H1 (cell line): ENCODE measurements around the gene PTX3. TPM values are rescaled to one million over a fixed set of nuclear protein-coding genes. Genes with fewer than 3 reads are reported as not detected.

ENCODE experiments used
- polyA plus RNA-seq, 7 experiments: library from polyadenylated mRNA; depleted of rRNA in 3 of 7; stranded (reverse) in 5 of 7; unstranded in 2 of 7; fragments of >200 nt in 5 of 7; fragments of 200-250 nt in 2 of 7; gene quantifications; 1 replicate in 5 of 7; 2 replicates in 1 of 7; 4 replicates in 1 of 7; pipeline versions ENCODE4 v1.2.1 to v1.2.3, GENCODE V29; 2011 to 2013; ENCODE audit warnings: missing spikeins in 2 of 7, mixed read lengths in 2 of 7
- total RNA-seq: library from RNA; stranded (reverse); fragmentation: NEBNext Ultra II Directional; extraction: Animal tissue kit (Norgen Biotek cat#: 25700); gene quantifications from 2 replicates; pipeline ENCODE4 v1.2.1, GENCODE V29; 2021
- TF ChIP-seq, protein P1 (sequence below): fragments of 300-600 bp; sonication (generic); IDR thresholded peaks from 2 replicates; pipeline ENCODE4 v1.7.1; 2012; ENCODE audit warnings: low read length, moderate library complexity, mild to moderate bottlenecking, inconsistent platforms; ENCODE audit not compliant: insufficient replicate concordance

The PTX3 gene
- total and polyA plus RNA-seq, 2 of the 8 experiments (the other 6 are each of a cell fraction or from before 2014, with no cell fraction given), result 1.2 to 1.7 TPM

- TF ChIP-seq, protein P1, sequence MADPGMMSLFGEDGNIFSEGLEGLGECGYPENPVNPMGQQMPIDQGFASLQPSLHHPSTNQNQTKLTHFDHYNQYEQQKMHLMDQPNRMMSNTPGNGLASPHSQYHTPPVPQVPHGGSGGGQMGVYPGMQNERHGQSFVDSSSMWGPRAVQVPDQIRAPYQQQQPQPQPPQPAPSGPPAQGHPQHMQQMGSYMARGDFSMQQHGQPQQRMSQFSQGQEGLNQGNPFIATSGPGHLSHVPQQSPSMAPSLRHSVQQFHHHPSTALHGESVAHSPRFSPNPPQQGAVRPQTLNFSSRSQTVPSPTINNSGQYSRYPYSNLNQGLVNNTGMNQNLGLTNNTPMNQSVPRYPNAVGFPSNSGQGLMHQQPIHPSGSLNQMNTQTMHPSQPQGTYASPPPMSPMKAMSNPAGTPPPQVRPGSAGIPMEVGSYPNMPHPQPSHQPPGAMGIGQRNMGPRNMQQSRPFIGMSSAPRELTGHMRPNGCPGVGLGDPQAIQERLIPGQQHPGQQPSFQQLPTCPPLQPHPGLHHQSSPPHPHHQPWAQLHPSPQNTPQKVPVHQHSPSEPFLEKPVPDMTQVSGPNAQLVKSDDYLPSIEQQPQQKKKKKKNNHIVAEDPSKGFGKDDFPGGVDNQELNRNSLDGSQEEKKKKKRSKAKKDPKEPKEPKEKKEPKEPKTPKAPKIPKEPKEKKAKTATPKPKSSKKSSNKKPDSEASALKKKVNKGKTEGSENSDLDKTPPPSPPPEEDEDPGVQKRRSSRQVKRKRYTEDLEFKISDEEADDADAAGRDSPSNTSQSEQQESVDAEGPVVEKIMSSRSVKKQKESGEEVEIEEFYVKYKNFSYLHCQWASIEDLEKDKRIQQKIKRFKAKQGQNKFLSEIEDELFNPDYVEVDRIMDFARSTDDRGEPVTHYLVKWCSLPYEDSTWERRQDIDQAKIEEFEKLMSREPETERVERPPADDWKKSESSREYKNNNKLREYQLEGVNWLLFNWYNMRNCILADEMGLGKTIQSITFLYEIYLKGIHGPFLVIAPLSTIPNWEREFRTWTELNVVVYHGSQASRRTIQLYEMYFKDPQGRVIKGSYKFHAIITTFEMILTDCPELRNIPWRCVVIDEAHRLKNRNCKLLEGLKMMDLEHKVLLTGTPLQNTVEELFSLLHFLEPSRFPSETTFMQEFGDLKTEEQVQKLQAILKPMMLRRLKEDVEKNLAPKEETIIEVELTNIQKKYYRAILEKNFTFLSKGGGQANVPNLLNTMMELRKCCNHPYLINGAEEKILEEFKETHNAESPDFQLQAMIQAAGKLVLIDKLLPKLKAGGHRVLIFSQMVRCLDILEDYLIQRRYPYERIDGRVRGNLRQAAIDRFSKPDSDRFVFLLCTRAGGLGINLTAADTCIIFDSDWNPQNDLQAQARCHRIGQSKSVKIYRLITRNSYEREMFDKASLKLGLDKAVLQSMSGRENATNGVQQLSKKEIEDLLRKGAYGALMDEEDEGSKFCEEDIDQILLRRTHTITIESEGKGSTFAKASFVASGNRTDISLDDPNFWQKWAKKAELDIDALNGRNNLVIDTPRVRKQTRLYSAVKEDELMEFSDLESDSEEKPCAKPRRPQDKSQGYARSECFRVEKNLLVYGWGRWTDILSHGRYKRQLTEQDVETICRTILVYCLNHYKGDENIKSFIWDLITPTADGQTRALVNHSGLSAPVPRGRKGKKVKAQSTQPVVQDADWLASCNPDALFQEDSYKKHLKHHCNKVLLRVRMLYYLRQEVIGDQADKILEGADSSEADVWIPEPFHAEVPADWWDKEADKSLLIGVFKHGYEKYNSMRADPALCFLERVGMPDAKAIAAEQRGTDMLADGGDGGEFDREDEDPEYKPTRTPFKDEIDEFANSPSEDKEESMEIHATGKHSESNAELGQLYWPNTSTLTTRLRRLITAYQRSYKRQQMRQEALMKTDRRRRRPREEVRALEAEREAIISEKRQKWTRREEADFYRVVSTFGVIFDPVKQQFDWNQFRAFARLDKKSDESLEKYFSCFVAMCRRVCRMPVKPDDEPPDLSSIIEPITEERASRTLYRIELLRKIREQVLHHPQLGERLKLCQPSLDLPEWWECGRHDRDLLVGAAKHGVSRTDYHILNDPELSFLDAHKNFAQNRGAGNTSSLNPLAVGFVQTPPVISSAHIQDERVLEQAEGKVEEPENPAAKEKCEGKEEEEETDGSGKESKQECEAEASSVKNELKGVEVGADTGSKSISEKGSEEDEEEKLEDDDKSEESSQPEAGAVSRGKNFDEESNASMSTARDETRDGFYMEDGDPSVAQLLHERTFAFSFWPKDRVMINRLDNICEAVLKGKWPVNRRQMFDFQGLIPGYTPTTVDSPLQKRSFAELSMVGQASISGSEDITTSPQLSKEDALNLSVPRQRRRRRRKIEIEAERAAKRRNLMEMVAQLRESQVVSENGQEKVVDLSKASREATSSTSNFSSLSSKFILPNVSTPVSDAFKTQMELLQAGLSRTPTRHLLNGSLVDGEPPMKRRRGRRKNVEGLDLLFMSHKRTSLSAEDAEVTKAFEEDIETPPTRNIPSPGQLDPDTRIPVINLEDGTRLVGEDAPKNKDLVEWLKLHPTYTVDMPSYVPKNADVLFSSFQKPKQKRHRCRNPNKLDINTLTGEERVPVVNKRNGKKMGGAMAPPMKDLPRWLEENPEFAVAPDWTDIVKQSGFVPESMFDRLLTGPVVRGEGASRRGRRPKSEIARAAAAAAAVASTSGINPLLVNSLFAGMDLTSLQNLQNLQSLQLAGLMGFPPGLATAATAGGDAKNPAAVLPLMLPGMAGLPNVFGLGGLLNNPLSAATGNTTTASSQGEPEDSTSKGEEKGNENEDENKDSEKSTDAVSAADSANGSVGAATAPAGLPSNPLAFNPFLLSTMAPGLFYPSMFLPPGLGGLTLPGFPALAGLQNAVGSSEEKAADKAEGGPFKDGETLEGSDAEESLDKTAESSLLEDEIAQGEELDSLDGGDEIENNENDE, result no peak
Observed at GRCh38 chr3:157404381-157404780, 32.3 kb upstream of the PTX3 start (continued).
